ENCODE results near the gene EEF2K.

The EEF2K gene

GRCh38 chr16:22220069-22220440 lies 14.0 kb downstream of the EEF2K start:
- ATAC-seq (replicated peaks; ENCODE audit: extremely low read depth, poor library complexity, severe bottlenecking) (no peak), DNase-seq (ENCODE audit: low spot score in 2 of 2) (no peak)
- Mint-ChIP-seq H3K36me3 (ENCODE audit: insufficient read depth) (peaks cover 4% of the 10 kb centered on the region), H3K27me3 (no peaks in the 10 kb centered on the region), H3K27ac (ENCODE audit: low read depth) (no peak overlapping the region), H3K4me3 (no peak overlapping the region), H3K4me1 (no peaks in the 10 kb centered on the region), H3K9me3 (no peaks in the 10 kb centered on the region)

GRCh38 chr16:22220714-22221113 lies 14.6 kb downstream of the EEF2K start:
- no peak overlapping the region for H3K27ac Mint-ChIP-seq (ENCODE audit: low read depth)
- H3K4me3 Mint-ChIP-seq, result no peak overlapping the region
- peaks cover 4% of the 10 kb centered on the region for H3K36me3 Mint-ChIP-seq (ENCODE audit: insufficient read depth)
- no peaks in the 10 kb centered on the region for H3K27me3 Mint-ChIP-seq
- DNase-seq (ENCODE audit: low spot score in 2 of 2), result no peak
- no peak for ATAC-seq (replicated peaks; ENCODE audit: extremely low read depth, poor library complexity, severe bottlenecking)
- H3K9me3 Mint-ChIP-seq, result no peaks in the 10 kb centered on the region
- H3K4me1 Mint-ChIP-seq, result no peaks in the 10 kb centered on the region

DNA sequence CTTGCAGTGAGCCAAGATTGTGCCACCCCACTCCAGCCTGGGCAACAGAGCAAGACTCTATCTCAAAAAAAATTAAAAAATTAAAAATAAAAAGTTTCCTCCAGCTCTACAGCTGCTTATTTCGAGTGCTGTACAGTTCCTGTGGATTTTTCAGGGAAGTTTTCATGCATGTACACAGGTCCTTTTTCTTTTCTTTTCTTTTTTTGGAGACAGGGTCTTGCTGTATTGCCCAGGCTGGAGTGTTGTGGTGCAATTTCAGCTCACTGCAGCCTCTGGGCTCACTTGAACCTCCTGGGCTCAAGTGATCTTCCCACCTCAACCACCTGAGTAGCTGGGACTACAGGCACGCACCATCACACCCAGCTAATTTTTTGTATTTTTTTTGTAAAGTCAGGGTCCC lies 15.9 kb downstream of the EEF2K start:
- H3K27me3 Mint-ChIP-seq, result no peaks in the 10 kb centered on the region
- no peaks in the 10 kb centered on the region for H3K4me1 Mint-ChIP-seq
- H3K9me3 Mint-ChIP-seq, result no peaks in the 10 kb centered on the region
- no peak overlapping the region for H3K4me3 Mint-ChIP-seq
- ATAC-seq (replicated peaks; ENCODE audit: extremely low read depth, poor library complexity, severe bottlenecking) (no peak), DNase-seq (ENCODE audit: low spot score in 2 of 2) (no peak)
- H3K27ac Mint-ChIP-seq (ENCODE audit: low read depth), result no peak overlapping the region
- peaks cover 3% of the 10 kb centered on the region for H3K36me3 Mint-ChIP-seq (ENCODE audit: insufficient read depth)

DNA sequence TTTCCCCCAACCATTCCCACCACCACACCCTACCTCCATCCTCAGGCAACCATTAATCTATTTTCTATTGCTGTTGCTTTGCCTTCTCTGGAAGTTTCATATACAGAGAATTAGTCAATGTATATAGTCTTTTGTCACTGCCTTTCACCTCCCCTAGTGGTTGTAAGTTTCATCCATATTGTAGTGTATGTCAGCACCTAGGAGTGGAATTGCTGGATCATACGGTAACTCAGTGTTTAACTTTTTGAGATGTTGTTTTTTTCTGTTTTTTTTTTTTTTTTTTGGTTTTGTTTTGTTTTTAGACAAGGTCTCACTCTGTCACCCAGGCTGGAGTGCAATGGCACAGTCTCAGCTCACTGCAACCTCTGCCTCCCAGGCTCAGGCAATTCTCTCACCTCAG lies 16.9 kb downstream of the EEF2K start:
- Mint-ChIP-seq H3K27ac (ENCODE audit: low read depth) (no peak overlapping the region), H3K36me3 (ENCODE audit: insufficient read depth) (peaks cover 3% of the 10 kb centered on the region), H3K27me3 (no peaks in the 10 kb centered on the region), H3K9me3 (no peaks in the 10 kb centered on the region), H3K4me1 (no peaks in the 10 kb centered on the region), H3K4me3 (no peak overlapping the region)
- DNase-seq (ENCODE audit: low spot score in 2 of 2) (no peak), ATAC-seq (replicated peaks; ENCODE audit: extremely low read depth, poor library complexity, severe bottlenecking) (no peak)

DNA sequence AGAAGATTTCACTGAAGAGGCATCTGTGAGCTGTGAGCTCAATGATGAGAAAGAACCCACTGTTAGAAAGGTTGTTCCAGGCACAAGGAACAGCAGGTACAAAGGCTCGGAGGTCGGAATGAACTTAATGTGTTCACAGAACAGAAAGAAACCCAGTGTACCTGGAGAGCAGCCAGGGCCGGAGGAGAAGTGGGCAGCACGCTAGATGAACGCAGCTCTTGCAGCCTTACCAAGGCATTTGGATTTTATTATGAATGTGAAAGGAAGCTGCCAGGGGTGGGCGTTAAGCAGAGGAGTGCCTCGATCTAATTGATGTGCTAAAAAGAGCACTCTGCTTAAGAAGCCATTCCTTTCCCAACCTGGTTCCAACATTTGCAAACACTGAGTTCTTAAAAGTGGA lies 19.0 kb downstream of the EEF2K start:
- H3K4me3 Mint-ChIP-seq, result no peak overlapping the region
- no peak for ATAC-seq (replicated peaks; ENCODE audit: extremely low read depth, poor library complexity, severe bottlenecking)
- H3K4me1 Mint-ChIP-seq, result no peaks in the 10 kb centered on the region
- H3K27me3 Mint-ChIP-seq, result no peaks in the 10 kb centered on the region
- no peaks in the 10 kb centered on the region for H3K9me3 Mint-ChIP-seq
- H3K27ac Mint-ChIP-seq (ENCODE audit: low read depth), result no peak overlapping the region
- DNase-seq (ENCODE audit: low spot score in 2 of 2), result no peak
- H3K36me3 Mint-ChIP-seq (ENCODE audit: insufficient read depth), result peaks cover 6% of the 10 kb centered on the region

DNA sequence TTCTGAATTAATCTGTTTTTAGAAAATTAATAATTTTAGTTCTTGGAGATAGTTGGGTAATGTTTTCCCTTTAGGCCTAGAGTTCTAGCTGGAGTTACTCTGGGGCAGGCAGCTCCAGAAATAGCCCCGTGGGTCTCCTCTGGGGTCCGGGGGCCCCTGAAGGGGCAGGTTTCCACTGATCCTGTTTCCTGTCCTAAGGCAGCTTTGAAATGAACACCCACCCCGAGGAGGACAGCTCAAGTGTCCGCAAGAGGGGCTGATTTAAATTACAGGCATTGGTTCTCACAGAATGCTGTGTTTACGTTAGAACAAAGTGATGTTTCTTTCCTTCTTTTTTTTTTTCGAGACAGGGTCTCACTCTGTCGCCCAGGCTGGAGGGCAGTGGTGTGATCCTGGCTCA lies 23.8 kb downstream of the EEF2K start:
- H3K9me3 Mint-ChIP-seq, result no peaks in the 10 kb centered on the region
- ATAC-seq (replicated peaks; ENCODE audit: extremely low read depth, poor library complexity, severe bottlenecking) (no peak), DNase-seq (ENCODE audit: low spot score in 2 of 2) (no peak)
- H3K27ac Mint-ChIP-seq (ENCODE audit: low read depth), result no peak overlapping the region
- H3K4me1 Mint-ChIP-seq, result no peaks in the 10 kb centered on the region
- no peaks in the 10 kb centered on the region for H3K27me3 Mint-ChIP-seq
- peaks cover 17% of the 10 kb centered on the region for H3K36me3 Mint-ChIP-seq (ENCODE audit: insufficient read depth)
- no peak overlapping the region for H3K4me3 Mint-ChIP-seq

DNA sequence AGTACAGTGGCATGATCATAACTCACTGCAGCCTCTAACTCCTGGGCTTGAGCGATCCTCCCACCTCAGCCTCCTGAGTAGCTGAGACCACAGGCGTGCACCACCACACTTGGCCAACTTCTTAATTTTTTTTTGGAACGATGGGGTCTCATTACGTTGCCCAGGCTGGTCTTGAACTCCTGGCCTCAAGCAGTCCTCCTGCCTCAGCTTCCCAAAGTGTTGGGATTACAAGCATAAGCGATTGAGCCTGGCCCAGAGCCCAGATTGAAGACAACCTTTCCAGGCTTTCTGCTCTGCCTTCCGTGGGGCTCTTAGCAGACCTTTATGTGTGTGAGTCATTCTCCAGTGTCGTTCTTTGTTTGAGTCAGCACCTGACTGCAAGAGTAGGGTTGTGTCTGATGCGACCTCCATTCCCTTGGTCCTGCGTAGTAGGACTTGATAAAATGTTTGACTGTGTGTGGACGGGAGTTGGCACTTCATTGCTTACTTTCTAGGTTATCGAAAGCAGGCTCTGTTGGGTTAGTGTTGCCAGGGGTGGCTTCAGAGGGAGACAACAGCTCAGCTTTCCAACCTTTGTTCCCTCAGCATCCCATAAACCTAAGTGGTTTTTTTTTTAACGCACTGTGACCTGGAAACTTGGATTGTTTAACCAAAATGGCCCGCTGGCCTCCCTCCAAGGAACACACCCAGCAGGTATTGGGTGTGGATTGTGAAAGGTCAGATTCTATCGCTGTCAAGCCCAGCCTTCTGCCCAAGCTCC lies 26.4 kb downstream of the EEF2K start:
- Mint-ChIP-seq H3K36me3 (ENCODE audit: insufficient read depth) (peaks cover 20% of the 10 kb centered on the region), H3K27me3 (no peaks in the 10 kb centered on the region), H3K9me3 (no peaks in the 10 kb centered on the region), H3K4me3 (no peak overlapping the region), H3K4me1 (no peaks in the 10 kb centered on the region), H3K27ac (ENCODE audit: low read depth) (no peak overlapping the region)
- no peak for DNase-seq (ENCODE audit: low spot score in 2 of 2)
- ATAC-seq (replicated peaks; ENCODE audit: extremely low read depth, poor library complexity, severe bottlenecking), result no peak

- H3K9me3 Mint-ChIP-seq, result no peaks in the 10 kb centered on the region
- DNase-seq (ENCODE audit: low spot score in 2 of 2) (no peak), ATAC-seq (replicated peaks; ENCODE audit: extremely low read depth, poor library complexity, severe bottlenecking) (no peak)
- H3K4me3 Mint-ChIP-seq, result no peak overlapping the region
- no peak overlapping the region for H3K27ac Mint-ChIP-seq (ENCODE audit: low read depth)
- H3K36me3 Mint-ChIP-seq (ENCODE audit: insufficient read depth), result peaks cover 20% of the 10 kb centered on the region
- H3K4me1 Mint-ChIP-seq, result no peaks in the 10 kb centered on the region
- H3K27me3 Mint-ChIP-seq, result no peaks in the 10 kb centered on the region
These were observed 26.9 kb downstream of the EEF2K start for GRCh38 chr16:22233037-22233372.

DNA sequence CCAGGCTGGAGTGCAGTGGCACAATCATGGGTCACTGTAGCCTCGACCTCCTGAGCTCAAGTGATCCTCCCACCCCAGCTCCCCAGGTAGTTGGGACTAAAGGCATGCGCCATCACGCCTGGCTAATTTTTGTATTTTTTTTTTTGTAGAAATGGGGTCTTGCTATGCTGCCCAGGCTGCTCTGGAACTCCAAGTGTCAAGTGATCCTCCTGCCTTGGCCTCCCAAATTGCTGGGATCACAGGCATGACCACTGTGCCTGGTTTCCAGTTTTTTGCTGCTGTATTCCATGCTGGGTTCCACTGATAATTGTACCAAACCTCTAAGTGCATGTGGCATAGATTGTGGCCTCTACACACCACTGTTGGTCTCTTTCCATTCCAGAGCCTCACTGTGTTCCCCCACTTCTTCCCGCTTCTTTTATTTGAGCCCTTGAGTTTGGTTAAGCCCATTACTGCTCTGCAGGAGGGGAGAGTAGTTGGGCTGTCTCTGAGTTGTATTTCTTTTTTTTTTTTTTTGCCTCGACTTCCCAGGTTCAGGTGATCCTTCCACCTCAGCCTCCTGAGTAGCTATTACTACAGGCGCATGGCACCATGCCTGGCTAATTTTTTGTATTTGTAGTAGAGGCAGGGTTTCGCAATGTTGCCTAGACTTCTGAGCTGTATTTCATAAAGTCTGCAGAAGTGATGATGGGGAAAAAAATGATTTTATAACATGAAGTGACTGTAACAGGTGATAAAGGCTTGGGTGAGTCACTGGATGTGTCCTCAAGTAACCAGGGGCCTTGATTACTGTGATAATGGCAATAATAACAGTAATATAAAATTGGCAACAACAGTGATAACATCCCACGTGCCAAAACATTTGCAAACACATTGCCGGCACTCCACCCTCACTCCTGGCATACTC lies 30.0 kb downstream of the EEF2K start:
- H3K36me3 Mint-ChIP-seq (ENCODE audit: insufficient read depth), result peaks cover 19% of the 10 kb centered on the region
- DNase-seq (ENCODE audit: low spot score in 2 of 2) (no peak), ATAC-seq (replicated peaks; ENCODE audit: extremely low read depth, poor library complexity, severe bottlenecking) (no peak)
- H3K27ac Mint-ChIP-seq (ENCODE audit: low read depth), result no peak overlapping the region
- no peaks in the 10 kb centered on the region for H3K9me3 Mint-ChIP-seq
- H3K4me3 Mint-ChIP-seq, result no peak overlapping the region
- no peaks in the 10 kb centered on the region for H3K27me3 Mint-ChIP-seq
- H3K4me1 Mint-ChIP-seq, result peaks cover 11% of the 10 kb centered on the region

DNA sequence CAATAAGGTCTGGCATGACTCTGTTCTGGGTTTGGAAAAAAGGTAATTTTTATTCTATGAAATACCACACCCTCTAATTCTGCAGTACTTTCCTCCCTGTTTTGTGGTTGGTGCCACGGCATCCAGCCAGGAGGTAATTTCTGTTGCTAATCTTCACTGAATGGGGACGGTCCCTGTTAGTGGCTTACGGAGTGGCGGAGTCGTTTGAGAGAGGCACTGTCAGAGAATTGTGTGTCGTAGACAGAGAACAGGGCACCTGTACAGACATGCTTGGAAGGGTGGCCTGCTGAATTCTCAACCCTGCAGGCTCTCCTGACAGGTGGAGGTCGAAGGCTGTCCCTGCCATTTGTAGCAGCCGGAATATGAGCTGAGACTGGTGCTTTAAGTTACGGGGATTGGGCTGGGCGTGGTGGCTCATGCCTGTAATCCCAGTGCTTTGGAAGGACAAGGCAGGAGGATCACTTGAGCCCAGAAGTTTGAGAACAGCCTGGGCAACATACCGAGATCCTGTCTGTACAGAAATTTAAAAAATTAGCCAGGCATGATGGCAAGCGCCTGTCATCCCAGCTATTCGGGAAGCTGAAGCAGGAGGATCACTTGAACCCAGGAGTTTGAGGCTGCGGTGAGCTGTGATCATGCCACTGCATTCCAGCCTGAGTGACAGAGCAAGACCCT lies 33.2 kb downstream of the EEF2K start:
- no peaks in the 10 kb centered on the region for H3K9me3 Mint-ChIP-seq
- peak overlapping the region; percentile 80 for H3K27ac Mint-ChIP-seq (ENCODE audit: low read depth)
- H3K4me1 Mint-ChIP-seq, result peaks cover 11% of the 10 kb centered on the region
- H3K4me3 Mint-ChIP-seq, result peak overlapping the region; percentile 32
- no peaks in the 10 kb centered on the region for H3K27me3 Mint-ChIP-seq
- DNase-seq (ENCODE audit: low spot score in 2 of 2) (no peak), ATAC-seq (replicated peaks; ENCODE audit: extremely low read depth, poor library complexity, severe bottlenecking) (no peak)
- peaks cover 11% of the 10 kb centered on the region for H3K36me3 Mint-ChIP-seq (ENCODE audit: insufficient read depth)

DNA sequence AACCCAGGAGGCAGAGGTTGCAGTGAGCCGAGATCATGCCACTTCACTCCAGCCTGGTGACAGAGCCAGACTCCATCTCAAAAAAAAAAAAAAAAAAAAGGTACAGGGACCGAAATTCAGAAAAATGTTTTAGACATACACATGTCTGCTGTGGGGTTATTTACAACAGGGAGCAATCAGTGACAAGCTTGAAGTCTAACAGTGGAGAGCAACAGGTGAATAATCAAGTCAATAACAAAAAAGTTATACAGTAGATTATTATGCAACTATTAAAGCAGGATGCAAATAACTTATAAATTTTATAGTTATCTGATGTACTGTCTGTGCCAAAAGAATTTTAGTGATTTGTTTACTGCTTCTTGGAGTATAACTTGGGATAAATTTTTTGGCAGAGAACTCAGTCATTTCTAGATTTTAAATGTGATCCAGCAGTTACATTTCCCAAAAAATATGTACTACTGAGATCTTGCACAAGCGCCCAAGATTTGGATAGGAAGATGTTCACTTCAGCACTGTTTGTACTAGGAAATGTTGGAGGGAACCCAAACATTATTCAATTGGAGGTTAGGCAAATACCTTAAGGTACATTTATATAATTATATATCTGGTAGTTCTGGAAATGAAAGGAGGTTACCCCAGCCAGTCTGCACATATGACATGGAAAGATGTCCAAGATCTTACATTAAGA lies 34.1 kb downstream of the EEF2K start:
- no peaks in the 10 kb centered on the region for H3K9me3 Mint-ChIP-seq
- no peak for DNase-seq (ENCODE audit: low spot score in 2 of 2)
- ATAC-seq (replicated peaks; ENCODE audit: extremely low read depth, poor library complexity, severe bottlenecking), result no peak
- peaks cover 8% of the 10 kb centered on the region for H3K36me3 Mint-ChIP-seq (ENCODE audit: insufficient read depth)
- H3K4me3 Mint-ChIP-seq, result no peak overlapping the region
- peaks cover 11% of the 10 kb centered on the region for H3K4me1 Mint-ChIP-seq
- H3K27me3 Mint-ChIP-seq, result no peaks in the 10 kb centered on the region
- H3K27ac Mint-ChIP-seq (ENCODE audit: low read depth), result peak overlapping the region; percentile 91

DNA sequence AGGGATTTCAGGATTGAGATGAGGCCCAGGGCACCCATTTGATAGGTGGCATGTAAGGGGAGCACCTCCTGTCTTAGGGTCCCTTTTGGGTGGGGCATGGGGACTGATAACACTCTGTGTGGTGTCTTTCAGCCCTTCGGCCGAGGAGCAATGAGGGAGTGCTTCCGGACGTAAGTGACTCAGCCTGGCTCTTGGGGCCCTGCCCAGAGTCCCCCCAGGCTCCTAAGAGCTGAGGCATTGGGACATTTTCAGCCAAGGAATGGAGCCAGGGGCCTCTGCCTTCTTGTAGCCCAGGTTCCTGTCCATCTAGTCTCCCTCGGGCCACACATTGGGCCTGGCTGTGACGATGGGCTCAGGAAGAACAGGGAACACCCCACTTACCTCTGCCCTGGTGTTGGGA lies 44.4 kb downstream of the EEF2K start:
- H3K4me3 Mint-ChIP-seq, result no peak overlapping the region

More for the DNA sequence above, 44.4 kb downstream of the EEF2K start:
- ATAC-seq (replicated peaks; ENCODE audit: extremely low read depth, poor library complexity, severe bottlenecking) (no peak), DNase-seq (ENCODE audit: low spot score in 2 of 2) (no peak)
- Mint-ChIP-seq H3K27ac (ENCODE audit: low read depth) (no peak overlapping the region), H3K36me3 (ENCODE audit: insufficient read depth) (peaks cover 16% of the 10 kb centered on the region), H3K9me3 (no peaks in the 10 kb centered on the region), H3K4me1 (no peaks in the 10 kb centered on the region), H3K27me3 (no peaks in the 10 kb centered on the region)
